Glutamatergic neuron (in vitro differentiated cells): ENCODE results near the gene AIDA. TPM values are rescaled to one million over a fixed set of nuclear protein-coding genes. Genes with fewer than 3 reads are reported as not detected.

ENCODE experiments used
- DNase-seq: peaks from one replicate; pipeline ENCODE4 v3.0.0; 2022
- H3K27ac Mint-ChIP-seq: one replicate; pipeline ENCODE4 v1.8.0; 2020; ENCODE audit warnings: mild to moderate bottlenecking, mixed read lengths, inconsistent platforms; ENCODE audit not compliant: unreplicated experiment
- H3K27me3 Mint-ChIP-seq: one replicate; pipeline ENCODE4 v1.8.0; 2020; ENCODE audit warnings: mild to moderate bottlenecking, moderate library complexity, mixed read lengths, inconsistent platforms; ENCODE audit not compliant: unreplicated experiment
- H3K36me3 Mint-ChIP-seq: one replicate; pipeline ENCODE4 v1.8.0; 2020; ENCODE audit warnings: mild to moderate bottlenecking, mixed read lengths, inconsistent platforms; ENCODE audit not compliant: unreplicated experiment
- H3K4me1 Mint-ChIP-seq: one replicate; pipeline ENCODE4 v1.8.0; 2020; ENCODE audit warnings: mild to moderate bottlenecking, low read depth, mixed read lengths, inconsistent platforms; ENCODE audit not compliant: unreplicated experiment
- H3K4me3 Mint-ChIP-seq: one replicate; pipeline ENCODE4 v1.8.0; 2020; ENCODE audit warnings: mild to moderate bottlenecking, mixed read lengths, inconsistent platforms; ENCODE audit not compliant: unreplicated experiment
- H3K9me3 Mint-ChIP-seq: one replicate; pipeline ENCODE4 v1.8.0; 2020; ENCODE audit warnings: mild to moderate bottlenecking, moderate library complexity, mixed read lengths, inconsistent platforms; ENCODE audit not compliant: unreplicated experiment
- CTCF ChIP-seq: fragments of 200-600 bp; sonication (generic); IDR thresholded peaks from one replicate; pipeline ENCODE4 v1.5.0; 2021; ENCODE audit not compliant: partially characterized antibody, unreplicated experiment
- total RNA-seq: library from RNA; stranded (reverse); fragmentation: NEBNext Ultra II Directional; extraction: Animal tissue kit (Norgen Biotek cat#: 25700); gene quantifications from one replicate; pipeline ENCODE4 v1.2.1, GENCODE V29; 2021; ENCODE audit not compliant: unreplicated experiment

The AIDA gene
- total RNA-seq, 1 donor from 2014 or later: 73.3 TPM

GRCh38 chr1:222739929-222740328, 27.6 kb upstream of the AIDA start:
- Mint-ChIP-seq H3K4me3 (no peak overlapping the region), H3K9me3 (no peaks in the 10 kb centered on the region), H3K27ac (no peak overlapping the region), H3K4me1 (peaks cover 1% of the 10 kb centered on the region), H3K36me3 (no peaks in the 10 kb centered on the region), H3K27me3 (no peaks in the 10 kb centered on the region)
- TF ChIP-seq CTCF: no peak
- DNase-seq: no peak

GRCh38 chr1:222739465-222739864, 27.2 kb upstream of the AIDA start:
- Mint-ChIP-seq H3K4me3 (no peak overlapping the region), H3K4me1 (peaks cover 1% of the 10 kb centered on the region), H3K27ac (no peak overlapping the region), H3K36me3 (no peaks in the 10 kb centered on the region), H3K27me3 (no peaks in the 10 kb centered on the region), H3K9me3 (no peaks in the 10 kb centered on the region)
- no peak for DNase-seq
- TF ChIP-seq CTCF: no peak

- no peaks in the 10 kb centered on the region for H3K9me3 Mint-ChIP-seq
- H3K4me3 Mint-ChIP-seq: no peak within 1 kb of the TSS
- peaks cover 1% of the 10 kb centered on the region for H3K4me1 Mint-ChIP-seq
- no peak for TF ChIP-seq CTCF
- no peak for DNase-seq
- H3K27me3 Mint-ChIP-seq: no peaks in the 10 kb centered on the region
- no peak within 1 kb of the TSS for H3K27ac Mint-ChIP-seq
- no peaks in the 10 kb centered on the region for H3K36me3 Mint-ChIP-seq
Measured at GRCh38 chr1:222736972-222737371, 24.7 kb upstream of the AIDA start, which contains the start of gene FAM177B. FAM177B (plus strand) TSS chr1:222737202; CDS start chr1:222746546, 9,344 bp downstream.

GRCh38 chr1:222736470-222736869, 24.2 kb upstream of the AIDA start:
- Mint-ChIP-seq H3K4me1 (peaks cover 1% of the 10 kb centered on the region), H3K4me3 (no peak overlapping the region), H3K27ac (no peak overlapping the region), H3K36me3 (no peaks in the 10 kb centered on the region), H3K9me3 (no peaks in the 10 kb centered on the region), H3K27me3 (no peaks in the 10 kb centered on the region)
- DNase-seq: no peak
- TF ChIP-seq CTCF: no peak

GRCh38 chr1:222734740-222735139, 22.4 kb upstream of the AIDA start:
- no peak overlapping the region for H3K4me3 Mint-ChIP-seq
- no peaks in the 10 kb centered on the region for H3K9me3 Mint-ChIP-seq
- H3K36me3 Mint-ChIP-seq: no peaks in the 10 kb centered on the region
- peaks cover 1% of the 10 kb centered on the region for H3K4me1 Mint-ChIP-seq
- DNase-seq: no peak
- H3K27me3 Mint-ChIP-seq: no peaks in the 10 kb centered on the region
- TF ChIP-seq CTCF: no peak
- H3K27ac Mint-ChIP-seq: no peak overlapping the region
